DOHH2 (cell line): ENCODE data around the gene GJC2.

Source experiments
- EZH2phosphoT487 ChIP-seq: fragments of 200-600 bp; sonication (generic); IDR thresholded peaks from 2 replicates; pipeline ENCODE4 v1.6.1; 2017; ENCODE audit warnings: borderline replicate concordance, mild to moderate bottlenecking, antibody characterized with exemption, low read length, moderate library complexity, mixed read lengths
- TF ChIP-seq, protein P1 (sequence below): fragments of 200-600 bp; sonication (generic); IDR thresholded peaks from one replicate; pipeline ENCODE4 v1.5.1; 2014; ENCODE audit warnings: antibody characterized with exemption, mild to moderate bottlenecking, low read depth, low read length; ENCODE audit not compliant: poor library complexity, severe bottlenecking

DNA sequence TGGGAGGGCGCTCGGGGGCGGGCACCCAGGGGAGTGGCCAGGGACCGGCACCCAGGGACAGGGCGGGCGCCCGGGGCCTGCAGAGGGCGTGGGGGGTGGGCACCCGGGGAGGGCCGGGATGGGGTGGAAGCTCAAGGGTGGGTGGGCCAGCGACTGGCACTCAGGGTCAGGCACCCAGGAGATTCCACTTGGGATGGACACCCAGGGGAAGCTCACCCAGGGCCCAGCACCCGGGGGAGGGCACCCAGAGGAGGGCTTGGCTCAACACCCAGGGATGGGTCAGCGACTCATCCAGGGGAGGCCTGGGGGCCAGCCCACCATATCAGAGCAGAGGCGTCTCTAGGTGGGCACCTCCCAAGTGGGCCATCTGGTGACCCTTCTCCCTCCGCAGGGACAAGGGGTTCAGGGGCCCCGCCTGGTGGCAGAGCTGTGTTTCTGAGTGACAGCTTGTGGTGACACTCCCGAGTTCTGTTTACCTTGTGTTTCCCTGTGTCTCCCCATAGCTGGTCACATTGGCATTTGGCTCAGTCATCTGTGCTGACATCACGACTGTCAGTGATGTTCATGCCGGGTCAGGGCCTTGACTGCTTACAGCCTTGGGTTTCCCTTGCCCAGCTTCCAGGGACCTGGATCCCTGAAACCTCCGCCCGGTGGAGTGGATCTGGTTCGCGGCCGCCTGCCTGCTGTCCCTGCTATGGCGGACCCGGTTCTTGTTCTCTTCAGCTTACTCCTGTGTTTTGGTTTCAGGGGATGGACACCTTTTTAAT lies 16.6 kb downstream of the GJC2 start:
- TF ChIP-seq, protein P1, sequence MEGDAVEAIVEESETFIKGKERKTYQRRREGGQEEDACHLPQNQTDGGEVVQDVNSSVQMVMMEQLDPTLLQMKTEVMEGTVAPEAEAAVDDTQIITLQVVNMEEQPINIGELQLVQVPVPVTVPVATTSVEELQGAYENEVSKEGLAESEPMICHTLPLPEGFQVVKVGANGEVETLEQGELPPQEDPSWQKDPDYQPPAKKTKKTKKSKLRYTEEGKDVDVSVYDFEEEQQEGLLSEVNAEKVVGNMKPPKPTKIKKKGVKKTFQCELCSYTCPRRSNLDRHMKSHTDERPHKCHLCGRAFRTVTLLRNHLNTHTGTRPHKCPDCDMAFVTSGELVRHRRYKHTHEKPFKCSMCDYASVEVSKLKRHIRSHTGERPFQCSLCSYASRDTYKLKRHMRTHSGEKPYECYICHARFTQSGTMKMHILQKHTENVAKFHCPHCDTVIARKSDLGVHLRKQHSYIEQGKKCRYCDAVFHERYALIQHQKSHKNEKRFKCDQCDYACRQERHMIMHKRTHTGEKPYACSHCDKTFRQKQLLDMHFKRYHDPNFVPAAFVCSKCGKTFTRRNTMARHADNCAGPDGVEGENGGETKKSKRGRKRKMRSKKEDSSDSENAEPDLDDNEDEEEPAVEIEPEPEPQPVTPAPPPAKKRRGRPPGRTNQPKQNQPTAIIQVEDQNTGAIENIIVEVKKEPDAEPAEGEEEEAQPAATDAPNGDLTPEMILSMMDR = peak; percentile 61
- TF ChIP-seq EZH2phosphoT487 = no peak
